Measurements from ENCODE around the gene GALNT2.

The GALNT2 gene

GRCh38 chr1:230171356-230172015, 104.4 kb downstream of the GALNT2 start:
- no peak for DNase-seq

- no peak for DNase-seq
Observed at GRCh38 chr1:230172016-230172537, 105.0 kb downstream of the GALNT2 start.

- no peak for DNase-seq
Observed at GRCh38 chr1:230173187-230173975, 106.3 kb downstream of the GALNT2 start.

GRCh38 chr1:230174041-230174440, 107.0 kb downstream of the GALNT2 start:
- no peak for DNase-seq

- DNase-seq: no peak
Observed at GRCh38 chr1:230174471-230175162, 107.6 kb downstream of the GALNT2 start.

GRCh38 chr1:230175163-230175747, 108.2 kb downstream of the GALNT2 start:
- no peak for DNase-seq

GRCh38 chr1:230175839-230176238, 108.8 kb downstream of the GALNT2 start:
- DNase-seq: no peak

- DNase-seq: no peak
Observed at GRCh38 chr1:230176326-230176725, 109.3 kb downstream of the GALNT2 start.

GRCh38 chr1:230176871-230177411, 109.9 kb downstream of the GALNT2 start:
- DNase-seq: no peak

GRCh38 chr1:230179249-230179648, 112.2 kb downstream of the GALNT2 start:
- no peak for DNase-seq

GRCh38 chr1:230185076-230186001, 118.3 kb downstream of the GALNT2 start:
- DNase-seq: no peak

- DNase-seq: no peak
Observed at GRCh38 chr1:230186003-230186863, 119.2 kb downstream of the GALNT2 start.

- no peak for DNase-seq
Observed at GRCh38 chr1:230186874-230187273, 119.8 kb downstream of the GALNT2 start.

GRCh38 chr1:230187290-230187689, 120.3 kb downstream of the GALNT2 start:
- no peak for DNase-seq

- no peak for DNase-seq
Observed at GRCh38 chr1:230188826-230189225, 121.8 kb downstream of the GALNT2 start.

GRCh38 chr1:230189341-230189740, 122.3 kb downstream of the GALNT2 start:
- DNase-seq: no peak

GRCh38 chr1:230189824-230190223, 122.8 kb downstream of the GALNT2 start:
- no peak for DNase-seq

- DNase-seq: peak; percentile 17
Observed at GRCh38 chr1:230191079-230191804, 124.2 kb downstream of the GALNT2 start.

GRCh38 chr1:230191855-230192254, 124.8 kb downstream of the GALNT2 start:
- DNase-seq: no peak

GRCh38 chr1:230194525-230194924, 127.5 kb downstream of the GALNT2 start:
- no peak for DNase-seq
